Liver (tissue), 3 donors: ENCODE results near the gene MYO16.

Experiments
- GABPA ChIP-seq, 2 donors: IDR thresholded peaks in 1 of 2; conservative IDR thresholded peaks in 1 of 2; 2 replicates each; pipeline ENCODE4 v1.6.1; 2016; ENCODE audit warnings: antibody characterized with exemption in 2 of 2, mild to moderate bottlenecking in 1 of 2, moderate library complexity in 1 of 2
- HNF4G ChIP-seq: IDR thresholded peaks from 2 replicates; pipeline ENCODE4 v1.6.1; 2016; ENCODE audit warnings: antibody characterized with exemption
- TAF1 ChIP-seq: conservative IDR thresholded peaks from 2 replicates; pipeline ENCODE4 v1.6.1; 2016; ENCODE audit warnings: antibody characterized with exemption, mild to moderate bottlenecking
- TF ChIP-seq, protein P1 (sequence below): fragments of 150-350 bp; IDR thresholded peaks from 2 replicates; pipeline ENCODE4 v1.5.1; 2017; ENCODE audit warnings: improper control_type of control experiment, low read depth, low read length; ENCODE audit not compliant: missing input control
- TF ChIP-seq, protein P2 (sequence below): IDR thresholded peaks from 2 replicates; pipeline ENCODE4 v1.6.1; 2016; ENCODE audit warnings: antibody characterized with exemption
- donor health status: healthy.
- donor health status: healthy.

DNA sequence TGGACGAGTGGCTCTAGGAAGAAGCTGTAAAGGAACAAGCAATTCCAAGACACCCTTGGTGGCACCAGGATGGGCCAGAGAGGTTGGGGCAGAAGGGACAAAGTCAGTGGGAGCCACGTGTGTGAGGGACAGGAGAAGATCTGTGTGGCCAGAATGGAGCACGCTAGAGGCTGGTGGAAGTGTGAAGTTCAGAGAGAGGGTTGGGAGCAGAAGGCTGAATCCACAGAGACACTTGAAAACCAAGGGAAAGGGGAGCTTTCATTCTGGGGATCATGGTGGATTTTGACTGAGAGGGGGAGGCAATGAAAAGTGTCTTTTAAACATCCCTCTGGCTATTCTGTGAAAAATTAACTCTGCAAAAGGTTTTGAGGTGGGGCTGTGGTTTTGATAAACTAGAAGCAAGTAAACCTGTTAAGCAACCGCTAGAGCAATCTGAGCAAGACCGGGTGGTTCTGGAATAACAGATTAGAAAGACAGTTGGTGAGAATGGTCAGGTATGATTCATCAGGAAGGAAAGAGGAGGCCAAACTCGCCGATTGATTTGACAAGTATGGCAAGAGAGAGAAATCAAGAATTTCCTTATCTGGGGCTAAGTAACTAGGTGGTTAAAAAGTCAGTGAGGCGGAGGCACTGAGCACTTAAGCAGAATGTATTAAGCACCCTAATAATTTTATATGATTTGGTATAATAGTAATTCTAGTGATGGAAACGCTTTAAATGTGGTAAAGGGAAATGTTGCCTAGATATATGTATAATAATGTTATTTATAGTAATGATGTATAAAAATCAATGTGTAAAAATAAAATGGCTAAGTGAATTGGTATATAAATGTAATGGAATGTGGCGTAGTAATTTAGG is 140.0 kb downstream of the MYO16 start:
- no peak for TF ChIP-seq GABPA (IDR thresholded peaks at IDR 0.05 in 1 of 2, conservative IDR thresholded peaks at IDR 0.05 in 1 of 2)
- no peak for TF ChIP-seq HNF4G
- TF ChIP-seq, protein P1, sequence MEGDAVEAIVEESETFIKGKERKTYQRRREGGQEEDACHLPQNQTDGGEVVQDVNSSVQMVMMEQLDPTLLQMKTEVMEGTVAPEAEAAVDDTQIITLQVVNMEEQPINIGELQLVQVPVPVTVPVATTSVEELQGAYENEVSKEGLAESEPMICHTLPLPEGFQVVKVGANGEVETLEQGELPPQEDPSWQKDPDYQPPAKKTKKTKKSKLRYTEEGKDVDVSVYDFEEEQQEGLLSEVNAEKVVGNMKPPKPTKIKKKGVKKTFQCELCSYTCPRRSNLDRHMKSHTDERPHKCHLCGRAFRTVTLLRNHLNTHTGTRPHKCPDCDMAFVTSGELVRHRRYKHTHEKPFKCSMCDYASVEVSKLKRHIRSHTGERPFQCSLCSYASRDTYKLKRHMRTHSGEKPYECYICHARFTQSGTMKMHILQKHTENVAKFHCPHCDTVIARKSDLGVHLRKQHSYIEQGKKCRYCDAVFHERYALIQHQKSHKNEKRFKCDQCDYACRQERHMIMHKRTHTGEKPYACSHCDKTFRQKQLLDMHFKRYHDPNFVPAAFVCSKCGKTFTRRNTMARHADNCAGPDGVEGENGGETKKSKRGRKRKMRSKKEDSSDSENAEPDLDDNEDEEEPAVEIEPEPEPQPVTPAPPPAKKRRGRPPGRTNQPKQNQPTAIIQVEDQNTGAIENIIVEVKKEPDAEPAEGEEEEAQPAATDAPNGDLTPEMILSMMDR, result no peak
- TF ChIP-seq, protein P2, sequence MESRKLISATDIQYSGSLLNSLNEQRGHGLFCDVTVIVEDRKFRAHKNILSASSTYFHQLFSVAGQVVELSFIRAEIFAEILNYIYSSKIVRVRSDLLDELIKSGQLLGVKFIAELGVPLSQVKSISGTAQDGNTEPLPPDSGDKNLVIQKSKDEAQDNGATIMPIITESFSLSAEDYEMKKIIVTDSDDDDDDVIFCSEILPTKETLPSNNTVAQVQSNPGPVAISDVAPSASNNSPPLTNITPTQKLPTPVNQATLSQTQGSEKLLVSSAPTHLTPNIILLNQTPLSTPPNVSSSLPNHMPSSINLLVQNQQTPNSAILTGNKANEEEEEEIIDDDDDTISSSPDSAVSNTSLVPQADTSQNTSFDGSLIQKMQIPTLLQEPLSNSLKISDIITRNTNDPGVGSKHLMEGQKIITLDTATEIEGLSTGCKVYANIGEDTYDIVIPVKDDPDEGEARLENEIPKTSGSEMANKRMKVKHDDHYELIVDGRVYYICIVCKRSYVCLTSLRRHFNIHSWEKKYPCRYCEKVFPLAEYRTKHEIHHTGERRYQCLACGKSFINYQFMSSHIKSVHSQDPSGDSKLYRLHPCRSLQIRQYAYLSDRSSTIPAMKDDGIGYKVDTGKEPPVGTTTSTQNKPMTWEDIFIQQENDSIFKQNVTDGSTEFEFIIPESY, result no peak
- TF ChIP-seq TAF1, result no peak
